GM20431 (cell line): Measurements from ENCODE around the gene PPP1R18.
"Not testable (repeated sequence)": the region's sequence is repeated elsewhere in the genome, so short reads cannot be mapped to it uniquely, and the experiment has no call there.

Experiments used
- in situ Hi-C: fragments of 300-500 bp; cut with MseI, MboI; formaldehyde crosslinking; loops from one replicate; pipeline ENCODE4 v1.15.0; 2020; ENCODE audit warnings: low sequenced_read_pairs; ENCODE audit not compliant: unreplicated experiment

The PPP1R18 gene

DNA sequence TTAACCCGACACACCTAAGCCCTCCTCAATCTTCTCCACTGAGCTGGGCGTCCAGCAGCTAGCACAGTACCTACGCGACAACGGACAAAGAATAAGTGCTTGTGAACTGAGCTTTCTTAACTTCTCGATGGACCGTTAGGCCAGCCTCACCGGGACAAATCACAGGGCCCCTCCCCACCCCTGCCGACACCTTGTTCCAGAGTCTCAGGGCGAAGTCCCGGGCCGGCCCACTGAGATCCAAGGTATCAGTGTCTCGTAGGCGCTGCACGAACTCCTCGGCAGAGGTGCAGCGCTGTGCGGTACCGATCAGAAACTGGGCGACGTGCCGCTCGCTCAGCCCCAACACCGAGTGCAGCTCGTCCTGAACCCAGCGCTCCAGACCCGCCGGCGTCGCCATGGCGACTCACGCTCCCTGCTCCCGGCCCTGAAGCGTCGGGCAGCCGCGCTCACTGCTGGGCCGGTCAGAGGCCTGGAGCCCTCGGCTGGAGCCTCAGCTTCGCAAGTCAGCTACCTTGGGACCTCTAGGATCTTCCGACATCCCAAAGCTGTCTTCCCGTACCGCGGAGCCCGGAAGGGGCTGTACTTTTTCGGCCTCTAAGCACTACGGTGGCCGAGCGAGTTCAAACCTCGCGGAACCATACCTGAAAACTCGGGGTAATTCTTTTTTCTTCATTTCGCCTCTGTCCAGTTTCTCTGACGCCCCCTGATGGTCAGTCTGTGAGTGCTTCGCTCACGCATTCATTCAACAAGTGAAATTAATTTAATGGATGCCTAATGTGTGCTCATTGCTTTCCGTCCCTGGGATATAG, 13.8 kb downstream of the PPP1R18 start, which contains the start of gene DHX16:
DHX16 (minus strand) TSS at position 562 of the 809 bp plus-strand sequence; CDS start at position 397, 165 bp downstream.
- in situ Hi-C loops, result no loop called here

DNA sequence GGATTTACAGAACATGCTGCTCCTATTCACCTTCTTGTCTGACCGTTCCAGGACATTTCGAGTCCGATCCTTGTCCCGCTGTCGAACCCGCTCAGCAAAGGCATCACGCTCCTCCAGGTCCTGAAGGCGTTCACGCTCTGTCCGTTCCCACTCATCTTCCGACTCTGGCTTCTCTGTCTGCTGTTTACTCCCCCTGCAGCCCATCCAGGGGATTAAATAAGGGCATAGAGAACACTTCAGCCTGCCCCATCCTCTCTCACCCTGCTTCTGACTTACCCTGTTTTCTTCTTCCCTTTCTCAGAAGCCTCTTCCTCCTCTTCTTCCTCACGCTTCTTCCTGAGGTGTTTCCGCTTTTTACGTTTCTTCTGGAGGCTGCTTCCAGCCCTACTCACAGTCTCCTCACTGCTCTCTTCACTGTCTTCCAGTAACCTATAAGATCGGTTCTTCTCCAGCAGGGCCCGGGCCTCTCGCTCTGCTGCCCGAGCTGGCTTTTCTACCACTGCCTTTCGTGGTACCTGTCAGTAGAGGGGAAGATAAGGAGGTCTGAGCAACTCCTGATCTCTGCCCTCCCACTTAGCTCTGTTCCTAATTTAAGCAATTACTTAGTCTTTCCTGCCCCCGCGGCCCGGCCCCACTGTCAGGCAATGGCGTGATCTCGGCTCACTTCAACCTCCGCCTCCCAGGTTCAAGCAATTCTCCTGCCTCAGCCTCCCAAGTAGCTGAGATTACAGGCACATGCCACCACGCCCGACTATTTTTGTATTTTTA, 15.5 kb downstream of the PPP1R18 start:
- in situ Hi-C loops, result no loop called here

DNA sequence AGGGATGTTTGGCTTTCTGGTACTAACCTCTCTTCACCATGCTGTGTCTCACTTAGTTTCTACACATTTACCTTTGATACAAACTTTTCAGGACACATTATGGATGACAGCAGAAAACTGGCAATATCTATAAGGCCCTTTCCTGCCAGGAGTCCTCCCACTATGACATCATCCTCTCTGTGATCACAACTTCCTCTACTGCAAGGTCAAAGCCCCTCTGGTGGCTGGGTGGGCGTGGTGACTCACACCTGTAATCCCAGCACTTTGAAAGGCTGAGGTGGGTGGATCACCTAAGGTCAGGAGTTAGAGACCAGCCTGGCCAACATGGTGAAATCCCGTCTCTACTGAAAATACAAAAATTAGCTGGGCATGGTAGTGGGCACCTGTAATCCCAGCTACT, 20.1 kb downstream of the PPP1R18 start:
- in situ Hi-C loops, result not testable (repeated sequence)

DNA sequence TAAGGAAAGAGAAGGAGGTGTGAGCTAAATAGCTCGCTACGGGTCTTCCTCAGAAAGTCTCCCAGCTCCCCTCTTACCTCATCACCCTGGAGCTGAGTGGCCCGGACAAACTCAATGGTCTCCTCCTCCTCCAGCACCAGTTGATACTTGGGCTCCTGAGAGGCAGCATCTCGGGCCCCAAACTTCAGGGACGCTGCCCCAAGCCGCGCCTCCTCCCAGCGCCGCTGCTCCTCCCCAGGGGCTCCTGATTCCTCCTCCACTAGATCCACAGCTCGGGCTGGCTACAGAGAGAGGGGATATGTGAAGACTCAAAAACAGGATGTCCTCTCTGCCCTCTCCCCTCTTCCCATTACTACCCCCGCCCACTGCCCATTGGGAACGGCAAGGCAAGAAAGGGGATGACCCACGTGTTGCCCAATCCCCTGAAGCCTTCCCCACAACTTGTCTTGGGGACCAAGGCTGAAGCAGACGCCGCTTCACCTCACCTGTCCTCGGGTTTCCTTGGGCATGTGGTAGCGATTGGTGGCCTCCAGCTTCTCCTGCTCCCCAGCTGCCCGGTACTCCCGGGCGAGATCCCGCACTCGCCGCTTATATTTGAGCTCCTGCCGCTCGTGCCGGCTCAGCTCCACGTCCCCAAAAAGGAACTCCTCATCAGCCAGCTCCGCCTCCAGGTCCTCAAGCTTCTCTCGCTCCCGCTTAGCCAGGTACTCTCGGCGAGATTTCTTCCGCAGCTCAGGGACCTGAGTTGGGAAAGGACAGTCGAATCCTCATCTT, 21.3 kb downstream of the PPP1R18 start:
- in situ Hi-C loops, result no loop called here

DNA sequence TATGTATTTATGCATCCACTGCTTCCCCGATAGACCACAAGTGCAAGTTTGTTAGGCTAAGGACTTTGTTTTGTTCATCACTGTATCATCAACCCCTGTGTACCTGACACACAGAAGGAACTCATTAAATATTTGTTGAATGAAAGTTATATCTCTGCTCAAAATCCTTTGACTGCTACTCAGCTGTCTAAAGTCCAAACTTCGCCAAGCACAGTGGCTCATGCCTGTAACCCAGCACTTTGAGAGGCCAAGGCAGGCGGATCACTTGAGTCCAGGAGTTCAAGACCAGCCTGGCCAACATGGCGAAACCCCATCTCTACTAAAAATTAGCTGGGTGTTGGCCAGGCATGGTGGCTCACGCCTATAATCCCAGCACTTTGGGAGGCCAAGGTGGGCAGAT, 28.5 kb downstream of the PPP1R18 start:
- in situ Hi-C loops, result not testable (repeated sequence)

DNA sequence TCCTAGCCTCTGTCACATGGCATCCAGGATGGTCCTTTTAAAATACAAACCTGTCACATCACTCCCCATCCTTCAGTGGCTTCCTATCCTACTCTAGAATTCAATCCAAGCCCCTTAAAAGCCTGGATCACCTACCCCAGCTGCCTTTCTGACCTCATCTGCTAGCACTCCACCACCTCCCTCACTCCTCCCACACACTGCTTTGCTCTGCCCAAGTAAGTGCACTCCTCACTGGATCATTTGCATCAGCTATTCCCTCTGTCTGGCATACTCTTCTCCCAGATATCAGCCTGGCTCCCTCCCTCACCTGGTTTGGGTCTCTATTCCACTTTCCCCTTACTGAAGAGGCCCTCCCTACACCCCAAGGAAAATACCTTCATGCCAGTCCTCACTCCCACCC, 29.0 kb downstream of the PPP1R18 start:
- in situ Hi-C loops, result no loop called here

DNA sequence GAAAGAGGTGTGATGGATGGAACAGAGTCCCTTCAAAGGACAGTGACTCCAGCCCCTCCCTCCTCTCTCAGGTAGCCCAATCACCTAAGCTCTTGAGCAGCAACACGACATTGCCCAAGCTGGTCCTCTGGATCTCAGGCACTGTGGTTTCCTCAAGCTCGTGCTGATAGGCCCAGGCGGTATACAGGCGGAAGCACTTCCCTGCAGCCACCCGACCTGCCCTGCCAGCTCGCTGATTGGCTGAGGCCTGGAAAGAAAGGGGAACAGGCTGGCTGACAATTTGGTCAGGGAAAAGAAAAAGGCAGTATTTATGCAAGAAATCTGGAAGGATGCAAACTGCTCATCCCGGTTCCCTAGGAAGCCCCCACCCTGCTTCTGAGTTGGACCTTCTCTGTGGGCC, 29.9 kb downstream of the PPP1R18 start:
- in situ Hi-C loops, result no loop called here

DNA sequence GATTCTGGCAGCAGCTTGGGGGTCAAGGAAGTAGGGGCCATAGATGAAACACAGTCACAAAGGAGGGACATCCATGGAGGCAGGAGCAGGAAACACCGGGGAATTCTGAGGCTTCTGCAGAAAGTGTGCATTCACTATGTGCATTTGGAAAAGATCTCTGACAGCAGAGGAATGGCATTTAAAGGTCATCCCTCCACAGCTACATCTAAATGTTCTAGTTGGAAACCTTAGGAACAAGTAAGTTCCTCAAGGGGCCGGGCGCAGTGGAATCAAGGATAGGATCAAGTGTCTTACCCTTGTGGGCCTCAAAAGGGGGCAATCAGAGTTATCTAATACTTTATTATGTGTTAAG, 30.7 kb downstream of the PPP1R18 start:
- in situ Hi-C loops, result no loop called here

DNA sequence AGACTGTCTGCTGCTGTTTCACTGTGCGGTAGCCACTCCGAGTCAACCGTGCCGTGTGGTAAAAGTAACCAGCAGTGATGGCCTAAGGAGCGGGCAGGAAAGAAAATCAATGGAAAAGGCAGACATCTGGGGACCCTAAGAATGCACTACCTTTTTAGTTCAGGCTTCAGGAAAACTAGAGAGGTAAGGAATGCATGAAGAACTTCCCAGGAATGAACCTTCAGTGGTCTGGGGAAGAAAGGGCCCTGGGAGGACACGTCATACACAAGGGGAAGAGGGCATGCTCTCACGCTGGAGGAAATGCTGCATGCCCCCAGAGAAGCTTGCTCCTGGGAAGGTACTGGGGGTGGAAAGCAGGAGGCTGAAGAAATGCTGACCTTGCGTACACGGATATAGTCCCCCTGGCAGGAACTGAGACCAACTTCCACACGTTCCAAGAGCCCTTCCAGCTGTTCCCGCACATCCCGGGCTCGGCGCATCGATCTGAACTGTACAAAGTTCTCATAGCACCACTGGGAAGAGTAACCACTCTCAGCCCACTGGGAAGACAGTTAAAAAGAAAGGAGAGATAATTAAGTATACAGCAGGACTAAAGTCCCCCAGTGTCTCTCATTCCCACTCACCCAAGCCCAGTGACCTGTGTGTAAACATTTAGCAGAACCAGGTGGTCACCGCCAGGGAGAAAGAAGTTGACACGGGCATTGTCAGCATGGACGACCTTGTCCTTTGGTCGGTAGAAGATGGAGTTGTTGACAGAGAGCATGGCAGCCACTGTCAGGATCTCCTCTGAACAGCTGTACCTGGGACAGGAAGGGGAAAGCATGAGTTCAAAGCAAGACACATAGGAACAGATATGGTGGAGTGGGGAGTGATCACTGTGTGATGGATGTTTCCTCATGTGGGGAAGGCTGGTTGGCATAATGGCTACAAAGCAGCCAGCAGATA, 31.4 kb downstream of the PPP1R18 start:
- in situ Hi-C loops, result no loop called here

DNA sequence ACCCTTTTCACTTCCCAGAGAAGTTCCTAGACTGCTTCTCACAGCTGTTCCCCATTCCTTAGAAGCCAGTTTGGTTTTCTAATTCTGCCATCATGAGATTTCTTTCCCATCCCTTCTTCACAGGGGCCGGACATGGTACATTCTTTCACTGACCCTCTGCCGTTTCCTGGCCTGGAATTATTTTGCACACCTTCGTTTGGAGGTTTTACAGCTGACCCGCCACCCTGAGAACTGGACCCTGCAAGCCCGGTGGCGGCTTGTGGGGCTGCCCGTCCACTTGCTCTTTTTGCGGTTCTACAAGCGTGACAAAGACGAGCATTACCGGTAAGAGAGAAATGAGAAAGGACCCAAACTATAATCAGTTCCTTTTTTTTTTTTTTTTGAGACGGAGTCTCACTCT, 35.3 kb downstream of the PPP1R18 start:
- in situ Hi-C loops, result no loop called here

DNA sequence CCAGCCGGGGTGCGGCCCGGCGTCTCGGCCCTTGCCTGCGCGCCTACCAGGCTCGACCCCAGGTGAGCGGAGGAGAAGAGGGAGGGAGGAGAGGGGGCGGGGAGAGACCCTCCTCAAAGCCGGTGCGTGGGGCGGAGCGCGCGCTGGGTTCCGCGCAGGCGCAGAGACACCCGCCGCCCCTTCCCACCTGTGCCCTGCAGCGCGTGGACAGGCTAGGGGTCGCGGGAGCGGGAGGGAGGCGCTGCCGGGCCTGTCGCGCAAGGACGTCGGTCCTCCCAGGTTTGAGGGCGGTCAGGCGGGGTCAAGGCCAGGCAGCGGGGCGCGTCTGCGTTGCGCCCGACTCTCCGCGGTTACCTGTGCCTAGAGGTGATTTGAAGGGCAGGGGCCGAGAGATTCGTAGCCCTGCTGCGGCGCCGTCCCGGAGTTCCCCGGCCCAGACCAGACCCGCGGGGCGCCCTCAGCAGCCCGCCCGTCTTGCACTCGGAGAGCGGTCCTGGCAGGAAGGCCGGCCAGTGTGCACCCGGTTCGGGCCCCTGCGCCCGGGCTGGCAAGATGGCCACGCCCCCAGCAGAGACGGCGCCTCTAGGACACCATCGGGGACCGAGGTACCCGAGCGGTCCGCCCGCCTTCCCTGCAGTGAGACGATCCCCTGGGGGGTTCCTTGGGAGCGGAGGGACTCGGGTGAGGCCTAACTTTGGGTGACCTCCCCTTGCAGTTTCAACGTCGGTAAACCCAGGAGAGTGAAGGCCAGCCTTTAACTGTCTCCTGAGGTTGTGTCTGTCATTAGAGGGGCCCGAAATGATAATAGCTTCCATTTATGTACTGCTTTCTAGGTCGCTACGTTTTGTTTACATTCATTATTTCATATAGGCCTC, 39.0 kb downstream of the PPP1R18 start:
- in situ Hi-C loops, result no loop called here

DNA sequence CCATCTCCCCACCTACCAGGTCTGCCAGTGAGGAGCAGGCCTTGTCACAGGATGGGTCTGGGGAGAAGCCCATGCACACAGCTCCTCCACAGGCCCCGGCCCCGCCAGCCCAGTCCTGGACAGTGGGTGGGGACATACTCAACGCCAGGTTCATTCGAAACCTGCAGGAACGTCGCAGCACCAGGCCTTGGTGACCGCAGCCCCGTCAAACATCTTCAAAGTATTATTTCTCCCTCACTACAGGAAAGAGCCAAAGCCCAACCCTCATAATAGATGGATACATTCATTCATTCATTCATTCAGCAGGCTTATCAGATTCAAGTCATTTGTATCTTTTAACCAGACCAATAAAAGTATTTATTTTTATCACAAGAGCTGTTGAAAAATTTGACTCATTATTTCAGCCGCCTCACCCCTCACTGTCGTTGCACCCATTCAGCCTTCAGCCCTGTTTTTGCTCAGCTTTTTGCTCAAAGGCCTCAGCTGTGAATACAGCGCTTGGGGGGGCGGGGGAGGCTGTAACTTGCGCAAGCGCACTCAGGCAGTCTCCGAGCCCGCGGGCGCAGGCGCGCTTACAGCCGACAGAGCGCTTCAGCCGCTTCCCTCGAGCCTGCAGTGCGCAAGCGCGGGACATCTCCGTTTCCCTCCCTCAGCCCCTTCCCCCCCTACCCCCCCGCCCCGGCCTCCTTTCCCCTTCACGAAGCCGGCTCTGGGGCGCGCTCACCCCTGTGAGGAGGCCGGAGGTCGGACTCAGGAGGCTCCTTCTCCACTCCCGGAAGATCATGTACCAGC, 39.8 kb downstream of the PPP1R18 start, which contains the start of gene C6orf136:
C6orf136 (plus strand) TSS at position 684 of the 792 bp plus-strand sequence; CDS start at position 783, 99 bp downstream.
- in situ Hi-C loops, result no loop called here

DNA sequence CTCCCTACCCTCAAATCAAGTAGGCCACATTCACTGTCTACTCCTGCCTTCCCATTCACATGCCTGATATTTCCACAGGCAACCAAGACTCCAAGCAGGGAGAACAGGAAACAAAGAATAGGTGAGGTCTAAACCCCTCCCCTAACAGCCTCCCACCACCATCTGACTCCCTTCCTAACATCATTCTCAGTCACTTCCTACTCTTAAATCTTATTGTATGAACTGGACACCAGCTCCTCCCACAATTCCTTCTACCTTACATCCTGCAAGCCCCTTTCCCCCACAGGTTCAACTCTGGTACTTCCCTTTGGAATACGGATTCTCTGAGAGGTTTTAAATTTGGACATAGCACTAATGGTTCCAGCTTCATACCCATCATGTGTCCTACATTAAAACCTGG, 40.5 kb downstream of the PPP1R18 start:
- in situ Hi-C loops, result no loop called here

DNA sequence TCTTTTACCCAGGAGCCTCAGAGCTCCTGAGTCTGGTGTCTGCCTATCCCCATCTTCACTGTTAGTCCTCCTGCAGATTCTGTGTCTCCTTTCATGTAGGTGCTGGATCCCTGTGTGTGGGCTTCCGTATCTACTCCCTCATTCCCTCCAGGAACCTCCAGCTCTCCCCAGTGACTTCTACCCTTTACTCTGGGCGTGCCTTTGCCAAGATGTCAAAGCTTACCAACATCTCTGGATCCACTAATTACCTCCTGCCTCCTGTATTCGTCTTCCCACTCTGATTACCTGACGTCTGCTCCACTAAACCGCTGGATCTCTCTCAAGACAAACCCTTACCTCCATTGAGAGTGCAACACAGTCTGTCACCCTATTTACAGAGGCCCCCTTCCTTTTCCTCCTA, 41.7 kb downstream of the PPP1R18 start:
- in situ Hi-C loops, result no loop called here

DNA sequence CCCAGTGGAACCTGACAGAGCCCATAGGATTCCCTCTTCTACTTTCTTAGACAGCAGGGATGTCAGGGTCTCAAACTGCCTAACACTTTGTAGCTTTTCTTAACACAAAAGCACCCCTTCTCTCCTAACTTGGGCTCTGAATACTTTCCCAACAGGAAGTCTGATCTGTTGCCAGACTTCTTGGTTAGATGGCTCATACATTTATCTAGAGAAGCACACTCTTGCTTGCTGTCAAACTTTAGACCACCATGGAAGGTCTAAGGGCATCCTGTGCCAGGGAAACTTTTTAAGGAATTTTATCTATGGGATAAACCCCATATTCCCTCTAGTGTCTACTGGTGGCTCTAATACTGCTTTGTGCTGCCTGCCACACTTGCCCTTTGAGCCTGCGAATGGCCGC, 42.8 kb downstream of the PPP1R18 start:
- in situ Hi-C loops, result no loop called here

DNA sequence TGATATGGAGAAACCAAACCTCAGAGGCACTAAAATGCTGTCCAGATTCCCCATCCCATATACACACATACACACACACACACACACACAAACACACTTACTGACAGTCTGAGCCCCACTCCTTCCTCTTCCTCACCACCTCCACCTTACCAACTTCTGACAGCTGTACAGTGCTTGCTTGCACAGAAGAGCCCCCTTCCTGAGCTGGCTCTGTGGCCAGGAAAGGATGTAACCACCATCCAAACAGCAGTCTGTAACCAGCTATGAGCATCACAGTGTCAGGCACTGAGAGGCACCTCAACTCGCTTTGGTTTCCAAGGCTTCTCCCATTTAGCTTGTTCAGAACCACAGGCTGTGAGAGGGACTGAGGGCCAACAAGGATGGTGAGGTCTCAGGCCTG, 45.4 kb downstream of the PPP1R18 start:
- in situ Hi-C loops, result no loop called here

DNA sequence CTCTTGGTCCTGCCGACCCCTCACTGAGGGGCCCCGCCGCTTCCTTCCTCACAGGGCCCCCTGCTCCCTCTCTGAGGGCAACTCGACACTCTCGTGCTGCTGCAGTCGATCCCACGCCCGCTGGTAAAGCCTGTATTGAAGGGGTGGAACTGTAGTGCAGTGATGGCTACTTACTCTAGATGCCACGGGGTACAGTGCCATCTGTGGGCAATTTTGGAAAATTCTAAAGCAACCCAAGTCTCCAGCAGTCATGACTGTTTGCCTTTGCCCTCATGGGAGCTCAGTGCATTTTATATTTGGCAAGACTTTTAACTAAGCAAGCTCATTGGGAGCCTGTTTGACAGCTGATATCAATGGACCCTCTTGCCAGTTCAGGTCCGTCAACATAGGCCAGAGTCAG, 46.0 kb downstream of the PPP1R18 start:
- in situ Hi-C loops, result no loop called here

DNA sequence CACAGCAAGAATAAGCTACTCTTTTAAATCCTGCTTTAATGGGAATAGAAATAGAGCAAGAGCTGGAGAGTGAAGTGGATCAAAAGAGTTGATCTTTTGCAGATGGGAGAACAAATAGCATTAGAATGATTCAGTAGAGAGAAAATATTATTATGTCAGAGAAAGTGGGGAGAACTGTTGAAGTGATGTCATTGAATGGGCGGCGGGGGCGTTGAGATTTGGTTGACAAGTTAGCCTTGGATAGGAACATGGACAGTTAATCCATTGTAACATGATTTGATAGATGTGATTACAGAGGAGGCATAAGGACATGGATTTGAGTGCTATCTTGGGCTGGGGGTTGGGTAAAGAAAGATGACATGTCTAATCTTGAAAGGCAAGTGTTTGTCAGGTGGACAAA, 50.6 kb downstream of the PPP1R18 start:
- in situ Hi-C loops, result no loop called here
